GM12878 (cell line): ENCODE measurements around the gene DIAPH3. TPM values are rescaled to one million over a fixed set of nuclear protein-coding genes. Genes with fewer than 3 reads are reported as not detected.

Source experiments
- ATAC-seq: fragments of 200-7000 bp; cut with Tn5 transposase; 3 replicates; pipeline ENCODE4 v1.9.1; 2020; ENCODE audit warnings: mild to moderate bottlenecking, moderate library complexity
- BruUV-seq: library from RNA; stranded (reverse); fragments of 400-500 nt; replicated peaks from 2 replicates; lab custom pipeline; 2021; lab: Mats Ljungman, UMichigan
- CTCF ChIA-PET: fragments of 300-600 bp; sonication (Branson Sonifier 250); formaldehyde crosslinking; extraction: SDS; loops from one replicate; lab custom pipeline; 2021; ENCODE audit warnings: inconsistent platforms; lab: Yijun Ruan, JAX
- POLR2A ChIA-PET: fragments of 350-600 bp; formaldehyde crosslinking; extraction: SDS; loops from one replicate; lab custom pipeline; 2021; ENCODE audit warnings: inconsistent platforms; lab: Charles Lee
- RAD21 ChIA-PET: fragments of 300-600 bp; sonication (Branson Sonifier 250); formaldehyde crosslinking; loops from one replicate; lab custom pipeline; 2023; ENCODE audit warnings: antibody characterized with exemption; ENCODE audit not compliant: unreplicated experiment; lab: Charles Lee
- SMC1A ChIA-PET: fragments of 300-600 bp; sonication (Branson Sonifier 250); formaldehyde crosslinking; loops from one replicate; lab custom pipeline; 2023; ENCODE audit not compliant: unreplicated experiment, uncharacterized antibody; lab: Charles Lee
- DNase-seq: peaks from one replicate; pipeline ENCODE4 v3.0.0-alpha.2; 2011; ENCODE audit warnings: low read depth, low spot score
- FAIRE-seq: peaks from 3 replicates; lab custom pipeline; 2011; peaks lifted over from hg19 to GRCh38; lab: Jason Lieb, UNC
- H2AFZ ChIP-seq: 2 replicates; pipeline ENCODE4 v1.6.0; 2011; ENCODE audit warnings: low read depth, low read length, control low read depth; ENCODE audit not compliant: control insufficient read depth
- H3K27ac ChIP-seq: 2 replicates; pipeline ENCODE4 v1.5.1; 2011; ENCODE audit warnings: control low read depth; ENCODE audit not compliant: control insufficient read depth, insufficient read depth
- H3K27me3 ChIP-seq, 2 experiments: replicated peaks in 1 of 2; 2 replicates each; pipeline versions ENCODE4 v1.6.0 to v1.6.1; 2011; ENCODE audit warnings: low read length in 1 of 2; ENCODE audit not compliant: control insufficient read depth in 2 of 2, insufficient read depth in 2 of 2
- H3K36me3 ChIP-seq, 2 experiments: 2 replicates each; pipeline ENCODE4 v1.5.1; 2011; ENCODE audit warnings: low read length in 1 of 2; ENCODE audit not compliant: control insufficient read depth in 2 of 2, insufficient read depth in 2 of 2
- H3K4me1 ChIP-seq: 2 replicates; pipeline ENCODE4 v1.6.1; 2011; ENCODE audit warnings: mild to moderate bottlenecking, low read length, moderate library complexity, mixed read lengths; ENCODE audit not compliant: control insufficient read depth, insufficient read depth
- H3K4me2 ChIP-seq: 2 replicates; pipeline ENCODE4 v1.6.0; 2011; ENCODE audit warnings: control low read depth; ENCODE audit not compliant: control insufficient read depth, insufficient read depth
- H3K4me3 ChIP-seq: fragments of 200-600 bp; sonication (generic); 2 replicates; pipeline ENCODE4 v1.5.1; 2016
- H3K79me2 ChIP-seq: 2 replicates; pipeline ENCODE4 v1.6.0; 2011; ENCODE audit warnings: low read length; ENCODE audit not compliant: control insufficient read depth, insufficient read depth
- H3K9ac ChIP-seq: 2 replicates; pipeline ENCODE4 v1.8.0; 2011; ENCODE audit warnings: low read length, control low read depth, mixed read lengths; ENCODE audit not compliant: control insufficient read depth, insufficient read depth
- H3K9me3 ChIP-seq: replicated peaks from 3 replicates; pipeline ENCODE4 v1.5.1; 2011; ENCODE audit warnings: mild to moderate bottlenecking, low read length; ENCODE audit not compliant: control insufficient read depth, insufficient read depth
- H4K20me1 ChIP-seq: 2 replicates; pipeline ENCODE4 v1.6.0; 2011; ENCODE audit not compliant: control insufficient read depth, insufficient read depth
- BACH1 ChIP-seq: fragments of 450-650 bp; IDR thresholded peaks from 2 replicates; pipeline ENCODE4 v1.6.1; 2017; ENCODE audit warnings: mild to moderate bottlenecking, borderline replicate concordance
- CHD1 ChIP-seq: IDR thresholded peaks from 2 replicates; pipeline ENCODE4 v1.6.1; 2012; ENCODE audit warnings: low read depth, low read length, improper control_type of control experiment
- EGR1 ChIP-seq, 2 experiments: IDR thresholded peaks; 1 replicate in 1 of 2; 2 replicates in 1 of 2; pipeline ENCODE4 v1.6.1; 2011 to 2012; ENCODE audit warnings: low read depth in 2 of 2, low read length in 2 of 2, borderline replicate concordance in 1 of 2, mild to moderate bottlenecking in 1 of 2, moderate library complexity in 1 of 2
- GABPA ChIP-seq: IDR thresholded peaks from 2 replicates; pipeline ENCODE4 v1.6.1; 2014; ENCODE audit warnings: antibody characterized with exemption, low read depth, mild to moderate bottlenecking, inconsistent platforms
- HSF1 ChIP-seq: fragments of 150-350 bp; IDR thresholded peaks from 2 replicates; pipeline ENCODE4 v1.6.1; 2014; ENCODE audit warnings: mild to moderate bottlenecking, low read depth, low read length
- IRF3 ChIP-seq: fragments of 450-650 bp; IDR thresholded peaks from 2 replicates; pipeline ENCODE4 v1.6.1; 2014; ENCODE audit warnings: mild to moderate bottlenecking
- KLF5 ChIP-seq: fragments of 450-650 bp; IDR thresholded peaks from 2 replicates; pipeline ENCODE4 v1.6.1; 2014; ENCODE audit warnings: mild to moderate bottlenecking; ENCODE audit not compliant: partially characterized antibody
- MTA2 ChIP-seq: fragments of 450-650 bp; IDR thresholded peaks from 2 replicates; pipeline ENCODE4 v1.6.1; 2016; ENCODE audit warnings: low read depth, mild to moderate bottlenecking, moderate library complexity
- NFXL1 ChIP-seq: fragments of 450-650 bp; IDR thresholded peaks from 2 replicates; pipeline ENCODE4 v1.6.1; 2017; ENCODE audit warnings: antibody characterized with exemption, mild to moderate bottlenecking, borderline replicate concordance
- NKRF ChIP-seq: fragments of 450-650 bp; conservative IDR thresholded peaks from 2 replicates; pipeline ENCODE4 v1.6.1; 2017; ENCODE audit warnings: mild to moderate bottlenecking, moderate library complexity
- PML ChIP-seq: IDR thresholded peaks from 2 replicates; pipeline ENCODE4 v1.6.1; 2012; ENCODE audit warnings: low read length, inconsistent platforms
- POLR2A ChIP-seq: IDR thresholded peaks from 2 replicates; pipeline ENCODE4 v1.6.1; 2011; ENCODE audit warnings: low read depth, mild to moderate bottlenecking, low read length
- POLR2AphosphoS5 ChIP-seq: IDR thresholded peaks from 2 replicates; pipeline ENCODE4 v1.6.1; 2011; ENCODE audit warnings: mild to moderate bottlenecking, low read length, inconsistent platforms
- RB1 ChIP-seq: fragments of 450-650 bp; formaldehyde crosslinking; IDR thresholded peaks from 2 replicates; pipeline ENCODE4 v1.6.1; 2017; ENCODE audit warnings: mild to moderate bottlenecking, borderline replicate concordance
- RELB ChIP-seq: fragments of 450-650 bp; IDR thresholded peaks from 2 replicates; pipeline ENCODE4 v1.6.1; 2017; ENCODE audit warnings: low read depth, mild to moderate bottlenecking, moderate library complexity
- TBL1XR1 ChIP-seq: IDR thresholded peaks from 2 replicates; pipeline ENCODE4 v1.6.1; 2012; ENCODE audit warnings: low read depth, low read length, improper control_type of control experiment
- TCF12 ChIP-seq: IDR thresholded peaks from 2 replicates; pipeline ENCODE4 v1.6.1; 2011; ENCODE audit warnings: low read depth, mild to moderate bottlenecking, low read length
- TCF7 ChIP-seq: IDR thresholded peaks from 2 replicates; pipeline ENCODE4 v1.6.1; 2014; ENCODE audit warnings: antibody characterized with exemption, borderline replicate concordance
- YY1 ChIP-seq: IDR thresholded peaks from 2 replicates; pipeline ENCODE4 v1.6.1; 2011; ENCODE audit warnings: low read depth, mild to moderate bottlenecking, low read length
- ZNF274 ChIP-seq: IDR thresholded peaks from one replicate; pipeline ENCODE4 v1.8.0; 2011; ENCODE audit not compliant: insufficient read length, insufficient read depth
- ZSCAN29 ChIP-seq: fragments of 450-650 bp; IDR thresholded peaks from 2 replicates; pipeline ENCODE4 v1.6.1; 2017; ENCODE audit warnings: mild to moderate bottlenecking, moderate library complexity
- WGBS: methylation state at CpG from one replicate; pipeline ENCODE4 v1.1.6; 2016; ENCODE audit warnings: low lambda C conversion rate; ENCODE audit not compliant: insufficient replicate concordance, insufficient coverage; ENCODE audit errors: missing lambda C conversion rate; 5-methylcytosine and 5-hydroxymethylcytosine counted together
- in situ Hi-C: fragments of 300-500 bp; cut with MboI; formaldehyde crosslinking; loops from 9 replicates; pipeline ENCODE4 v1.14.3; 2018; ENCODE audit warnings: mixed read lengths
- intact Hi-C: fragments of 100-400 bp; cut with micrococcal nuclease; formaldehyde crosslinking; loops from one replicate; pipeline ENCODE4 v1.14.2; 2022; ENCODE audit not compliant: unreplicated experiment
- polyA plus RNA-seq, 11 experiments: library from polyadenylated mRNA; depleted of rRNA in 4 of 11; unstranded in 6 of 11; stranded (reverse) in 5 of 11; fragments of >200 nt; fragmentation: Nextera tagmentation in 4 of 11; fragmentation: Illumina TruSeq in 1 of 11; extraction: Ambion mirVana in 4 of 11; extraction: Trizol in 1 of 11; gene quantifications; 1 replicate in 1 of 11; 2 replicates in 10 of 11; pipeline versions ENCODE4 v1.2.1 to v1.2.3, GENCODE V29; 2011 to 2016; ENCODE audit warnings: inconsistent platforms in 2 of 11, missing spikeins in 2 of 11, low read depth in 1 of 11
- total RNA-seq, 4 experiments: library from RNA; depleted of rRNA in 3 of 4; stranded (reverse); fragments of >200 nt in 3 of 4; fragmentation: Illumina TruSeq in 1 of 4; extraction: Trizol in 1 of 4; gene quantifications; 2 replicates each; pipeline versions ENCODE4 v1.2.1 to v1.2.3, GENCODE V29; 2013 to 2021

Gene DIAPH3
- total and polyA plus RNA-seq, 10 of the 15 experiments (the other 5 are each of a cell fraction or from before 2014, with no cell fraction given) = 10.1 to 25.2 (median 15.4) TPM

GRCh38 chr13:60044321-60044720 lies 119.4 kb downstream of the DIAPH3 start (continued):
- TF ChIP-seq NKRF = no peak
- TF ChIP-seq BACH1 = no peak
- TF ChIP-seq IRF3 = no peak
- no peak for TF ChIP-seq RB1
- no peak for TF ChIP-seq RELB
- TF ChIP-seq EGR1 (IDR thresholded peaks at IDR 0.05; ENCODE audit: borderline replicate concordance in 1 of 2, low read depth in 2 of 2, low read length in 2 of 2) = no peak

GRCh38 chr13:60043262-60043661 lies 120.5 kb downstream of the DIAPH3 start:
- no peaks in the 10 kb centered on the region for H3K4me1 ChIP-seq
- RAD21 ChIA-PET = no interaction called here
- no peak overlapping the region for H3K4me3 ChIP-seq
- H3K9me3 ChIP-seq = no peaks in the 10 kb centered on the region
- no peak for DNase-seq
- ATAC-seq = no peak
- H3K4me2 ChIP-seq = no peak overlapping the region
- H2AFZ ChIP-seq = no peak overlapping the region
- FAIRE-seq = no peak
- CTCF ChIA-PET = no interaction called here
- TF ChIP-seq MTA2 (no peak), ZSCAN29 (no peak), TCF7 (no peak), POLR2A (no peak), CHD1 (no peak), TCF12 (no peak), POLR2AphosphoS5 (no peak), TBL1XR1 (no peak), PML (no peak), HSF1 (no peak), YY1 (no peak), KLF5 (no peak), ZNF274 (no peak), NFXL1 (no peak), GABPA (no peak)
- TF ChIP-seq, all 136 proteins: peak for 0
- Histone ChIP-seq H4K20me1 (no peaks in the 10 kb centered on the region), H3K36me3 (no peaks in the 10 kb centered on the region), H3K27me3 (no peaks in the 10 kb centered on the region), H3K27ac (no peak overlapping the region), H3K79me2 (no peaks in the 10 kb centered on the region), H3K9ac (no peak overlapping the region)
- BruUV-seq = no TSS peak
- WGBS = 96% methylated on average over 2 of the region's 2 CpGs
- in situ Hi-C loops = no loop called here
- SMC1A ChIA-PET = no interaction called here
- POLR2A ChIA-PET = no interaction called here
- intact Hi-C loops = no loop called here
